ENCODE results near the gene TRMT10C.

The TRMT10C gene

GRCh38 chr3:101561630-101562328 lies at the start of gene TRMT10C:
TSS of gene TRMT10C (plus strand) at chr3:101561868. CDS start at chr3:101564782, 2,914 bp downstream.
- Histone ChIP-seq H3K79me2 (ENCODE audit: insufficient read depth, low read length) (peaks cover 48% of the 10 kb centered on the region), H2AFZ (ENCODE audit: low read depth, low read length, severe bottlenecking) (peak within 1 kb of the TSS; percentile 75), H3K9me3 (ENCODE audit: insufficient read depth, low read length) (no peaks in the 10 kb centered on the region), H3K4me2 (ENCODE audit: low read depth, low read length, poor library complexity, severe bottlenecking) (peak within 1 kb of the TSS; percentile 77), H4K20me1 (ENCODE audit: low read depth, low read length) (peaks cover 6% of the 10 kb centered on the region; the same call in 1 of the 2 replicates), H3K4me3 (ENCODE audit: insufficient read depth, low read length, poor library complexity, severe bottlenecking) (peak within 1 kb of the TSS; percentile 98), H3K9me2 (replicated peaks; ENCODE audit: insufficient read depth, low read length) (no peaks in the 10 kb centered on the region), H3K27me3 (ENCODE audit: low read length) (no peaks in the 10 kb centered on the region), H3F3A (ENCODE audit: insufficient read depth) (peaks cover 8% of the 10 kb centered on the region; the same call in 1 of the 2 replicates), H3K9ac (ENCODE audit: low read length) (peak within 1 kb of the TSS; percentile 84), H3K36me3 (ENCODE audit: low read length) (peaks cover 17% of the 10 kb centered on the region), H3K27ac (ENCODE audit: low read depth, low read length) (peak within 1 kb of the TSS; percentile 38)
- no peak for TF ChIP-seq EZH2phosphoT487 (conservative IDR thresholded peaks at IDR 0.05; ENCODE audit: low read length)
- TF ChIP-seq CTCF (IDR thresholded peaks at IDR 0.05; ENCODE audit: insufficient read depth, low read length, poor library complexity, severe bottlenecking), result no peak

GRCh38 chr3:101512396-101512645 lies 49.3 kb upstream of the TRMT10C start:
- Histone ChIP-seq H4K20me1 (ENCODE audit: low read depth, low read length) (no peaks in the 10 kb centered on the region), H3K9me3 (ENCODE audit: insufficient read depth, low read length) (no peaks in the 10 kb centered on the region), H3K27ac (ENCODE audit: low read depth, low read length) (no peak overlapping the region), H3K27me3 (ENCODE audit: low read length) (no peaks in the 10 kb centered on the region), H3K9me2 (replicated peaks; ENCODE audit: insufficient read depth, low read length) (no peaks in the 10 kb centered on the region), H3K36me3 (ENCODE audit: low read length) (no peaks in the 10 kb centered on the region), H3F3A (ENCODE audit: insufficient read depth) (no peaks in the 10 kb centered on the region; the same call in 1 of the 2 replicates), H3K9ac (ENCODE audit: low read length) (peak overlapping the region; percentile 71), H3K4me2 (ENCODE audit: low read depth, low read length, poor library complexity, severe bottlenecking) (peak overlapping the region; percentile 90), H3K79me2 (ENCODE audit: insufficient read depth, low read length) (peaks cover 15% of the 10 kb centered on the region), H2AFZ (ENCODE audit: low read depth, low read length, severe bottlenecking) (peak overlapping the region; percentile 76), H3K4me3 (ENCODE audit: insufficient read depth, low read length, poor library complexity, severe bottlenecking) (peak overlapping the region; percentile 67)
- TF ChIP-seq CTCF (IDR thresholded peaks at IDR 0.05; ENCODE audit: insufficient read depth, low read length, poor library complexity, severe bottlenecking) (no peak), EZH2phosphoT487 (conservative IDR thresholded peaks at IDR 0.05; ENCODE audit: low read length) (no peak)

- no peaks in the 10 kb centered on the region for H3K27me3 ChIP-seq (ENCODE audit: low read length)
- H2AFZ ChIP-seq (ENCODE audit: low read depth, low read length, severe bottlenecking), result peak within 1 kb of the TSS; percentile 76
- H3F3A ChIP-seq (ENCODE audit: insufficient read depth), result no peaks in the 10 kb centered on the region; the same call in 1 of the 2 replicates
- H3K79me2 ChIP-seq (ENCODE audit: insufficient read depth, low read length), result peaks cover 13% of the 10 kb centered on the region
- H3K9ac ChIP-seq (ENCODE audit: low read length), result peak within 1 kb of the TSS; percentile 71
- H4K20me1 ChIP-seq (ENCODE audit: low read depth, low read length), result no peaks in the 10 kb centered on the region
- peak within 1 kb of the TSS; percentile 44 for H3K27ac ChIP-seq (ENCODE audit: low read depth, low read length)
- no peak for TF ChIP-seq CTCF (IDR thresholded peaks at IDR 0.05; ENCODE audit: insufficient read depth, low read length, poor library complexity, severe bottlenecking)
- TF ChIP-seq EZH2phosphoT487 (conservative IDR thresholded peaks at IDR 0.05; ENCODE audit: low read length), result no peak
- H3K9me3 ChIP-seq (ENCODE audit: insufficient read depth, low read length), result no peaks in the 10 kb centered on the region
- H3K9me2 ChIP-seq (replicated peaks; ENCODE audit: insufficient read depth, low read length), result no peaks in the 10 kb centered on the region
- no peaks in the 10 kb centered on the region for H3K36me3 ChIP-seq (ENCODE audit: low read length)
- H3K4me2 ChIP-seq (ENCODE audit: low read depth, low read length, poor library complexity, severe bottlenecking), result peak within 1 kb of the TSS; percentile 90
- H3K4me3 ChIP-seq (ENCODE audit: insufficient read depth, low read length, poor library complexity, severe bottlenecking), result peak within 1 kb of the TSS; percentile 67
Observed at GRCh38 chr3:101512646-101513418, 48.8 kb upstream of the TRMT10C start, which contains the start of gene SENP7. TSS of gene SENP7 (minus strand) at chr3:101513212. CDS start at chr3:101513130, 82 bp downstream.
